Measurements from ENCODE around the gene SRP54. TPM values are rescaled to one million over a fixed set of nuclear protein-coding genes. Genes with fewer than 3 reads are reported as not detected.

Gene SRP54
- total and polyA plus RNA-seq, 12 donors = 17.7 to 143 (median 56.5) TPM

DNA sequence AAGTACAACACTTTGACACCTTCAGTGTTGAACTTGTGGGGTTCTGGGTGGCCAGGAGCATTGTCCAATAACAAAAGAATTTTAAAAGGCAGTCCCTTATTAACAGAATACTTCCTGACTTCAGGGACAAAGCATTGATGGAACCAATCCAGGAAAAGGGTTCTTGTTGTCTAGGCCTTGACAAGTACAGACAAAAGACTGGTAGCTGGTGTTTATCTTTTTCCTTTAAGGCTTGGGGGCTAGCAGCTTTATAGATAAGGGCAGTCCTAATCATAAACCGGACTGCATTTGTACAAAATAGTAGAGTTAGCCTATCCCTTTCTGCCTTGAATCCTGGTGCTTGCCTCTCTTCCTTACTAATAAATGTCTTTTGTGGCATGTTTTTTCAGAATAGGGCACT lies 90.7 kb downstream of the SRP54 start:
- 36 to 67% (median 57%) methylated on average over 1 of the region's 1 CpG for WGBS, 4 donors
- no peak overlapping the region for H3K27ac ChIP-seq

DNA sequence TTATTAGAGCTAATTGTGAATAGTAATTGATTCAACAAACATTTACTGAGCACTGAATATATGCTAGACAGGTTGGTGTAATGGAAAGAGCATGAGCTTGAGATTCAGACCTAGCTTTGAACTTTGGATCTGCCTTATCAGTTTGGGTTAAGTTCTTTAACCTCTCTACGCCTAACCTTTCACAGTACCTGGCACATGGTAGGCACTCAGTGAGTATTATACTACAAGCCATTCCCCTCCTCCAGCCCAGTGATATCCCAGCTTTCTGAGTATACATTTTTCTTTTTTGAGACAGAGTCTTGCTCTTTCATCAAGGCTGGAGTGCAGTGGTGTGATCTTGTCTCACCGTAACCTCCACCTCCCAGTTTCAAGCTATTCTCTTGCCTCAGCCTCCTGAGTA lies 95.3 kb downstream of the SRP54 start:
- 96 to 98% (median 97%) methylated on average over 2 of the region's 2 CpGs for WGBS, 4 donors
- Histone ChIP-seq H3K27ac (no peak overlapping the region), H3K36me3 (replicated peaks in 1 of 2) (peaks cover 0 to 47% of the 10 kb centered on the region in 2 donors), H3K4me3 (no peak overlapping the region), H3K4me1 (replicated peaks in 1 of 2) (no peaks in the 10 kb centered on the region), H3K9me3 (replicated peaks in 1 of 3) (no peaks in the 10 kb centered on the region), H3K27me3 (no peaks in the 10 kb centered on the region)
- intact Hi-C loops (cut with DNase I) = no loop called here
- no peak for DNase-seq
- TF ChIP-seq POLR2A (IDR thresholded peaks at IDR 0.05) = no peak
- TF ChIP-seq, protein P1, sequence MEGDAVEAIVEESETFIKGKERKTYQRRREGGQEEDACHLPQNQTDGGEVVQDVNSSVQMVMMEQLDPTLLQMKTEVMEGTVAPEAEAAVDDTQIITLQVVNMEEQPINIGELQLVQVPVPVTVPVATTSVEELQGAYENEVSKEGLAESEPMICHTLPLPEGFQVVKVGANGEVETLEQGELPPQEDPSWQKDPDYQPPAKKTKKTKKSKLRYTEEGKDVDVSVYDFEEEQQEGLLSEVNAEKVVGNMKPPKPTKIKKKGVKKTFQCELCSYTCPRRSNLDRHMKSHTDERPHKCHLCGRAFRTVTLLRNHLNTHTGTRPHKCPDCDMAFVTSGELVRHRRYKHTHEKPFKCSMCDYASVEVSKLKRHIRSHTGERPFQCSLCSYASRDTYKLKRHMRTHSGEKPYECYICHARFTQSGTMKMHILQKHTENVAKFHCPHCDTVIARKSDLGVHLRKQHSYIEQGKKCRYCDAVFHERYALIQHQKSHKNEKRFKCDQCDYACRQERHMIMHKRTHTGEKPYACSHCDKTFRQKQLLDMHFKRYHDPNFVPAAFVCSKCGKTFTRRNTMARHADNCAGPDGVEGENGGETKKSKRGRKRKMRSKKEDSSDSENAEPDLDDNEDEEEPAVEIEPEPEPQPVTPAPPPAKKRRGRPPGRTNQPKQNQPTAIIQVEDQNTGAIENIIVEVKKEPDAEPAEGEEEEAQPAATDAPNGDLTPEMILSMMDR (IDR thresholded peaks at IDR 0.05) = no peak

More for the DNA sequence above, 90.7 kb downstream of the SRP54 start:
- no peak for TF ChIP-seq POLR2A (IDR thresholded peaks at IDR 0.05)
- TF ChIP-seq, protein P1 (IDR thresholded peaks at IDR 0.05) = no peak
- Histone ChIP-seq H3K9me3 (replicated peaks in 1 of 3) (no peaks in the 10 kb centered on the region), H3K4me3 (no peak overlapping the region), H3K27me3 (no peaks in the 10 kb centered on the region), H3K4me1 (replicated peaks in 1 of 2) (no peaks in the 10 kb centered on the region), H3K36me3 (replicated peaks in 1 of 2) (peaks cover 0 to 22% of the 10 kb centered on the region in 2 donors)
- intact Hi-C loops (cut with DNase I) = no loop called here
- no peak for DNase-seq

Other genes with a start within 250 kb of the SRP54 start
- gene BAZ1A, start 107.6 kb upstream of the SRP54 start, total RNA-seq = 10 to 100 TPM in 8 of 9 donors, 1 to 10 TPM in 1; 8.5 to 33.0 (median 14.3) TPM
- gene BAZ1A, start 107.6 kb upstream of the SRP54 start, polyA plus RNA-seq = 10 to 100 TPM; 13.5 to 16.4 (median 15.8) TPM
- gene FAM177A1, start 63.3 kb downstream of the SRP54 start, total RNA-seq = 10 to 100 TPM; 12.6 to 83.1 (median 42.5) TPM
- gene FAM177A1, start 63.3 kb downstream of the SRP54 start, polyA plus RNA-seq = 10 to 100 TPM; 29.9 to 85.9 (median 56.8) TPM
- 10 to 100 TPM; 15.6 to 70.5 (median 31.9) TPM for gene PPP2R3C, start 139.0 kb downstream of the SRP54 start, total RNA-seq
- gene PPP2R3C, start 139.0 kb downstream of the SRP54 start, polyA plus RNA-seq = 10 to 100 TPM; 14.4 to 38.3 (median 31.2) TPM
- gene PRORP, start 139.6 kb downstream of the SRP54 start, total RNA-seq = 10 to 100 TPM; 20.0 to 48.6 (median 33.0) TPM
- 10 to 100 TPM in 2 of 3 donors, 1 to 10 TPM in 1; 3.9 to 52.2 (median 11.9) TPM for gene PRORP, start 139.6 kb downstream of the SRP54 start, polyA plus RNA-seq

All from adrenal gland (tissue), 12 donors.